GM18508 (cell line): ENCODE data around the gene B3GNT5.

Experiments used
- ATAC-seq: cut with Tn5 transposase; IDR thresholded peaks from one replicate; pipeline ENCODE4 v1.9.1; 2021; ENCODE audit warnings: moderate number of reproducible peaks; ENCODE audit not compliant: insufficient read depth, unreplicated experiment

B3GNT5 gene

GRCh38 chr3:183252973-183253527 lies at the start of gene B3GNT5:
B3GNT5 (plus strand) TSS chr3:183253253; CDS start chr3:183269799, 16,546 bp downstream.
- no peak for ATAC-seq

DNA sequence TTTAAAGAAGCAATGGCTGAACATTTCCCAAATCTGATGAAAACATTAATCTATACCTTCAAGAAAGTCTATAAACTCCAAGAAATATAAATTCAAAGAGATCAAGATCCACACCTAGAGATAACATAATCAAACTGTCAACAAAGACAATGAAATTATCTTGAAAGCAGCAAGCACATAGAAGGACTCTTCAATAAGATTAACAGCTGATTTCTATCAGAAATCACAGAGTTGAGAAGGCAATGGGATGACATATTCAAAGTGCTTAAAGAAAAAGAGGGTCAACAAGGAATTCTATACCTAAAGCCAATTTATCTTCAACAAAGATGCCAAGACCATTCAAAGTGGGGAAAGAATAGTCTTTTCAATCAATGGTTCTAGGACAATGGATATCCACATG lies 49.4 kb upstream of the B3GNT5 start:
- ATAC-seq = no peak

DNA sequence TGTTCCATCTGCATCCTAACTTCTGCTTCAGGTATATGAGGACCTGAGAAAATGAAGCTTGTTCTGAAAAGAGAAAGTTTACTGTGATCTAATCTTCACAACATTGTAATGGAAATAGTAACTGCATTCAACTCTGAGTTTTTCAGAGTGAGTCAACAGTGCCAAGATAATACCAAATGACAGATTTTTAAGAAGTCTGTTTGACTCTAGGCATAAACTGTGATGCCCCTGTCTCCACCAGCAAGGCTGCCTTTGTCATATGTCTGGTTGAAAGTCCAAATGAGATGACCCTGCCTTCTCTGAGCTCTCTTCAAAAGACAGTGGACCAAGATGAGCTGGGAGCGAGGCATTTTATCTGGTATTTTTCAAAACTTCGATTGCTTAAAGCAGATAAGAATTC lies 44.8 kb upstream of the B3GNT5 start:
- no peak for ATAC-seq

DNA sequence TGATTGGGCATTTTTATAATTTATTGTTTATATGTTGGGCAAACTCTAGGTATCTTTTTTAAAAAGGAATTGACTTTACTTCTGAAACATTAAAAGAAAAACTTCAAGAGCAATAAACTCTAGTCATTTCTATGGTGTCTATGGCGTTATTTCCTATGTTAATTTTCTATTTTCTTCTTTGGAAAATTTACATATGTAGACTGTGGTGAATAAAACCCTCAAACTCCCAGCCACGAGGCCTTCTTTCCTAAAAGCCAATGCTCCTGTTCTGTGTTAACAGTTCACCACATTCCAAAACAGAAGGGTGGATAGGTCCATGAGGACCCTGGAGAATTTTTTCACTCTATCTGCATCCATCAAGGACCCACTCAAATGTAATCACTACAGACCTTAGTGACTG lies 44.3 kb upstream of the B3GNT5 start:
- ATAC-seq = no peak

- no peak for ATAC-seq
Observed at GRCh38 chr3:183210341-183210740, 42.7 kb upstream of the B3GNT5 start.

DNA sequence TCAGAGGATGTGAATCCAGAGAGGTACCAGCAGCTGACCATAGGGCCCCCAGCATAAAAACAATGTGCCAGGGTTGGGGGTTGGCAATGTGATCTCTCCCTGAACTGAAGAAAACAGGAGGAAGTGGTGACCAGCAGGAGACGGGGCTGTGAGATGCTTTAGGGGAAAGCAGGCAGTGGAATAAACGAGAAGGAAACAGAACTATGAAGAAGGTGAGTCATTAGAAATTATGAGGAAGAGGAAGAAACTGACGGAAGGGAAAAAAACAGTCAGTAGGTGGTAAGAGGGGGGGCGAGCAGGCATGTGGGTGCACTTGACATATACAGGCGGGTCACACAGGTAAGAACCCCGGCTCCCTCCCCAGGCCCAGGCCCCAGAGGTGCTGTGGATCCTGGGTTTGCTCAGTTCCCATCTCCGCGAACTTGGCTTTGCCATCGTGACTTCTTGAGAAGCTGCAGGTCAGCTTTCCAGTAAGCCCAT lies 42.2 kb upstream of the B3GNT5 start:
- ATAC-seq = no peak

- no peak for ATAC-seq
Observed at GRCh38 chr3:183211352-183211751, 41.7 kb upstream of the B3GNT5 start.

DNA sequence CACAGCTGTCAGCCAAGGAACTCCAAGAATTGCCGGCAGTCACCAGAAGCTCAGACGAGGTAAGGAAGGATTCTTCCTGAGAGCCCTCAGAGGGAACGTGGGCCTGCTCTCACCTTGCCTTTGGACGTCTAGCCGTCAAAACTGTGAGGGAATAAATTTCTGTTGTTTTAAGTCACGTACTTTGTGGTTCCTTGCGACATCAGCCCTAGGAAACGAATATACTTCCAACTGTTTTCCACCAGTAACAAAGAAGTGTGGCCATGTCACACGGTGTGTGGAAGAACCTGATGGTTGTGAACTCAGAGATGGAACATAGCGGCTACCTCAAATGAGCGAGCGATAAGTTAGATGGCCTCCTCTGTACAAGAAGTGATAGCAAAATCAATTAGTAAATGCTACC lies 41.0 kb upstream of the B3GNT5 start:
- no peak for ATAC-seq

DNA sequence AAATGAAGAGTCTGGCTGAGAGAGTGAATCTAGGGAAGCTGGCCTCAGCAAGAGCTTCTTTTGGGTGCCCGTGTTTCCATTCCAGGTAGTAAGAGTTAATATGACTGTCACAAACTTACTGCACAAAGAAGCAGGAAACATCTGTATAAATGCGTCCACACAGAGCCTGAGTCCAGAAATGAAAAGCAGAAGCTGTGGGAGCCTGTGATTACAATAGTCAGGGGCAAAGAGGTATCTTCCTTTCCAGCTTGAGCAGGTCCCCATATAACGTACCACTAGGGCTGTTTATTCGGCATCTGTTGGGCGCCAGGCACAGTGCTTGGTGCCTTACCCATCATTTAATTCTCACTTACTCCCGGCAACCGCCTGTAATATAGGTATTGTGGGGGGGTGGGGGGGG lies 40.5 kb upstream of the B3GNT5 start:
- ATAC-seq = no peak

DNA sequence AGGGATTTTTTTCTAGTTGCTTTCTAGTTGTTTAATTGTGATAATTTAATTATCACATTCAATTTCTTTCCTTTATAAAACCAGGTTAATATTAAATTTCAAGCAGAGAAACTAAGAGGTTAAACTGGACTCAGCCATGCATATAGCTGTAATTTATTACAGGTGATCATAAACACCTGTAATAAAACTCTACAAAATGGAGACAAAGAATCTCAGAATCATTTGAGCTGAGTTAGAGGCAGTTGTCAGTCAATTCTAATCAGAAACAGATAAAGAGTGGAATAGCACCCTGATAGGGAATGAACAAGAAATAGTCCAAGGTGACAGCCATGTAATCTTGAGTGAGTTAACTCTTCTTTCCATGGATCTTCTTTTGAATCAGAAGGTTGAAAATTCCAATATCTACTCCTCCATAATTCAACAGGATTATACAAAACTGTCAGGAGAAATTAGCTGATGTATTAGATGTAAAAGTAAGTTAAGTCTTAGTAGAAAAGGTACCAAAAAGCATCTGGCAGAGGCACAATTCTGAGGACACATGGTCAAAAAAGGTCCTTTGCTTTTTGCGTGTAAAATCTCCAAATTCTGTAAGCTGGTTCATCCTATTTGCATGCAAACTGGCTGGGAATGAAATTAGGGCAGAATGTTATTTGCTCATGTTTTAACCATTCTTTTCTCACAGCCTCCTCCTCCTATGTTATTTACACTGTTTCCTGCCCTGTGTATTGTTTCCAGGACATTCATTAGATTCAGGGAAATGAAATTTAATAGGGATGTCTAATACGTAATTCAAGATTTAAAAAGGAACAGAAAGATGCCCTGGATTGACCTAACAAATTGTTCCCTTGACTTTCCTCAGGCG lies 39.4 kb upstream of the B3GNT5 start:
- no peak for ATAC-seq

DNA sequence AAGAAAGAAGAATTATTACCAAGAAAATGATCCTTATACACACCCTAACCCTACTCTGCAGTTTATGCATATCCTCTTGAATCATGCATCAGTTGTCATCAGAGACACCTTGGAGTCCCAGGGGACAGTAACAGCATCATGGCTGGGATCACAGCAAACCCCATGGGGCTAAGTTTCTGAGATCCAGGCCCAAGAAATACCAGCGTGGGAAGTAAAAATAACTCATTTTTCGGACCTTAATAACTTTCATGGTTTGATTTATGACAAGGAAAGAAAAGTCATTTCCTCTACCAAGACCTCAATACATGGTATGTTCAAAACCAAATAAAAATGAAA lies 38.8 kb upstream of the B3GNT5 start:
- ATAC-seq = no peak

- no peak for ATAC-seq
Observed at GRCh38 chr3:183215591-183216202, 37.4 kb upstream of the B3GNT5 start.

- ATAC-seq = no peak
Observed at GRCh38 chr3:183217548-183218332, 35.3 kb upstream of the B3GNT5 start.

- ATAC-seq = no peak
Observed at GRCh38 chr3:183218826-183219225, 34.2 kb upstream of the B3GNT5 start.

- no peak for ATAC-seq
Observed at GRCh38 chr3:183220828-183221227, 32.2 kb upstream of the B3GNT5 start.

DNA sequence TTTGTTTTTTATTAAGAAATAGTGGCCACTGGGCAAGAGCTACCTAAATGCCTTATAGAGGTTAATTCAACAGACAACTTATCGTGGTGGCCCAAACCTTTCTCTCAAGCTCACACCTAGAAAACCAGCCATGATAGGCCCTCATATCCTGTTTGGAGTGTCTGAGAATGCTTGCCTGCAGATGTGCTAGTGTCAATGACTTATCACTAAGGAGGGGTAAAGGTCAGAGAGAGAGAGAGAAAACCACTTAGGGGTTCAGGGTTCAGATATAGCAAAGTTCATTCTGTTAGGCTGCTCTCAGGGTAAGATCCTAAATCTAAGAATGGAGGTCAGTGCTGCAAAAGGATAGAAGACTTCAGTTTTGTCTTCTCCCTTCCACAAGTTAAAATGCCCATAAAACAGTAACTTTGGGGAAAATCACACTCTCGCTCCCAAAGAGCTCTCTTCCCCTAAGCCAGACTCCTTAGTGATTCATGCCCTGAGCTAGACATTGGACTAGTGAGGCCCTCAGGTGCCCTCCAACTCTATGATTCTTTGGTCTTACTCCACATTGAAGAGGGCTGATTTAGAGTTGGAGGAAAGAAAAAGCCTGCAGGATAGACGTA lies 30.3 kb upstream of the B3GNT5 start:
- ATAC-seq = no peak

- no peak for ATAC-seq
Observed at GRCh38 chr3:183224180-183224970, 28.7 kb upstream of the B3GNT5 start.

GRCh38 chr3:183226333-183226890 lies 26.6 kb upstream of the B3GNT5 start:
- no peak for ATAC-seq

DNA sequence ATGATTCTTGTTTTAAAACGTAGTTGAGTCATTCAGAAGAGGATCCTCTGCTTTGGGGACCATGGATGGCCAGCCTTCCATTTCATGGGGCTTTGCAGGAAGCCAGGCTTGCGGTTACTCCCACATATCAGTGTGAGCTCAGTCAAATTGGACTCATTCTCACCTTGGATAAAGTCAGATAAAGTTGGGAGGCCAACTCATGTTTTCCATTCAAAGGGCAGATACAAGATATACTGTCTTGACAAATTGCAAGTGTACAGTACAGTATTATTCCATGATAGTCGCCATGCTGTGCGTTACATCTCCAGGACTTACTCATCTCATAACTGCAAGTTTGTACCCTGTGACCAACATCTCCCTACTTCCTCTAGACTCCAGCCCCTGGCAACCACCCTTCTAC lies 25.5 kb upstream of the B3GNT5 start:
- no peak for ATAC-seq
